Tibial nerve (tissue), 4 donors: ENCODE data around the gene LRRC37A. TPM values are rescaled to one million over a fixed set of nuclear protein-coding genes. Genes with fewer than 3 reads are reported as not detected.
"Not testable (repeated sequence)": the region's sequence is repeated elsewhere in the genome, so short reads cannot be mapped to it uniquely, and the experiment has no call there.

Experiments used
- DNase-seq, 2 donors: peaks; one replicate each; pipeline ENCODE4 v3.0.0-alpha.2; 2019; ENCODE audit warnings: low spot score in 2 of 2
- H3K27ac ChIP-seq, 4 donors: fragments of 200-600 bp; sonication (generic) in 3 of 4; one replicate each; pipeline ENCODE4 v1.5.1; 2017 to 2019; ENCODE audit warnings: mild to moderate bottlenecking in 1 of 4
- H3K27me3 ChIP-seq, 2 donors: fragments of 200-600 bp; sonication (generic) in 1 of 2; one replicate each; pipeline versions ENCODE4 v1.5.1 to v1.6.0; 2017 to 2019
- H3K36me3 ChIP-seq, 3 donors: fragments of 200-600 bp; sonication (generic); one replicate each; pipeline ENCODE4 v1.5.1; 2018 to 2019
- H3K4me1 ChIP-seq, 4 donors: fragments of 200-600 bp; sonication (generic) in 3 of 4; one replicate each; pipeline ENCODE4 v1.5.1; 2017 to 2019
- H3K4me3 ChIP-seq, 4 donors: fragments of 200-600 bp; sonication (generic) in 3 of 4; one replicate each; pipeline ENCODE4 v1.5.1; 2017 to 2019; ENCODE audit warnings: mild to moderate bottlenecking in 1 of 4, moderate library complexity in 1 of 4
- H3K9me3 ChIP-seq, 4 donors: fragments of 200-600 bp; sonication (generic) in 3 of 4; one replicate each; pipeline ENCODE4 v1.5.1; 2017 to 2019
- EP300 ChIP-seq, 2 donors: sonication (generic); formaldehyde crosslinking; IDR thresholded peaks; one replicate each; pipeline ENCODE4 v1.6.1; 2017; ENCODE audit warnings: antibody characterized with exemption in 2 of 2, mild to moderate bottlenecking in 1 of 2
- POLR2A ChIP-seq, 2 donors: fragments of 450-650 bp; IDR thresholded peaks; one replicate each; pipeline ENCODE4 v1.6.1; 2017; ENCODE audit warnings: antibody characterized with exemption in 2 of 2, mild to moderate bottlenecking in 2 of 2, moderate library complexity in 2 of 2
- WGBS, 2 donors: methylation state at CpG; one replicate each; pipeline ENCODE4 v1.1.5; 2018; 5-methylcytosine and 5-hydroxymethylcytosine counted together
- total RNA-seq, 4 donors: library from RNA; depleted of rRNA; stranded (reverse); fragments of >200 nt; gene quantifications; one replicate each; pipeline ENCODE4 v1.1.0, GENCODE V29; 2016
- TF ChIP-seq, protein P1 (sequence below), 5 experiments: fragments of 200-600 bp in 3 of 5; fragments of 450-650 bp in 2 of 5; sonication (generic) in 3 of 5; IDR thresholded peaks; one replicate each; pipeline ENCODE4 v1.5.1; 2016 to 2019; ENCODE audit warnings: antibody characterized with exemption in 5 of 5, mild to moderate bottlenecking in 3 of 5, moderate library complexity in 2 of 5

The LRRC37A gene
- total RNA-seq, result 1 to 10 TPM; 1.8 to 4.3 (median 3.2) TPM

GRCh38 chr17:46294831-46295230 is at the start of gene LRRC37A:
TSS of gene LRRC37A (plus strand) at chr17:46295131. CDS start at chr17:46295134, 3 bp downstream.
- not testable (repeated sequence) for H3K9me3 ChIP-seq, H3K4me1 ChIP-seq, H3K27me3 ChIP-seq, H3K27ac ChIP-seq, DNase-seq, H3K4me3 ChIP-seq, H3K36me3 ChIP-seq
- no CpG with 5 or more reads among the region's 16 CpGs for WGBS, 2 donors

DNA sequence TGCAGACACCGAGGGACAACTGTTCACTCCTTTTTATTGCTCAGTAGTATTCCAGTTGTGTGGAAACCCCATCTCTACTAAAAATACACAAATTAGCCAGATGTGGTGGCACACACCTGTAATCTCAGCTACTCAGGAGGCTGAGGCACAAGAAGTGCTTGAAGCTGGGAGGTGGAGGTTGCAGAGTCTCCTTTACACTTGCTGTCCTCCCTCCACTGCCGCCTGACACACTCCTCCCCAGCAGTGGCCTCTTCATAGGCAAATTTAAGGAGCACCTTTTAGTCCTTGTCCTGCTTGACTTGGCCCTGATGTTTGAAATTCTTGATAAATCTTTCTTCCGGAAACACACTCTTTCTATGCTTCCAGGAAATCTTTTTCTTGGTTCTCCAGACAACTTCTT is 45.8 kb upstream of the LRRC37A start:
- not testable (repeated sequence) for H3K27me3 ChIP-seq, H3K27ac ChIP-seq, H3K9me3 ChIP-seq, H3K36me3 ChIP-seq, H3K4me1 ChIP-seq, H3K4me3 ChIP-seq, DNase-seq
- 80 to 83% methylated on average over 3 of the region's 3 CpGs for WGBS, 2 donors

DNA sequence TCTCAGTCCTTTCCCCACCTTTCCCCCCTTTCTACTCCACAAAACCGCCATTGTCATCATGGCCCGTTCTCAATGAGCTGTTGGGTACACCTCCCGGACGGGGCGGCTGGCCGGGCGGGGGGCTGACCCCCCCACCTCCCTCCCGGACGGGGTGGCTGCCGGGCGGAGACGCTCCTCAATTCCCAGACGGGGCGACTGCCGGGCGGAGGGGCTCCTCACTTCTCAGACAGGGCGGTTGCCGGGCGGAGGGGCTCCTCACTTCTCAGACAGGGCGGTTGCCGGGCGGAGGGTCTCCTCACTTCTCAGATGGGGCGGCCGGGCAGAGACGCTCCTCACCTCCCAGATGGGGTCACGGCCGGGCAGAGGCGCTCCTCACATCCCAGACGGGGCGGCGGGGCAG is 42.1 kb upstream of the LRRC37A start:
- not testable (repeated sequence) for H3K36me3 ChIP-seq, H3K4me3 ChIP-seq, H3K27ac ChIP-seq, H3K9me3 ChIP-seq, H3K27me3 ChIP-seq, H3K4me1 ChIP-seq, DNase-seq
- WGBS, 2 donors, result 86 to 93% methylated on average over 16 to 20 of the region's 31 CpGs

DNA sequence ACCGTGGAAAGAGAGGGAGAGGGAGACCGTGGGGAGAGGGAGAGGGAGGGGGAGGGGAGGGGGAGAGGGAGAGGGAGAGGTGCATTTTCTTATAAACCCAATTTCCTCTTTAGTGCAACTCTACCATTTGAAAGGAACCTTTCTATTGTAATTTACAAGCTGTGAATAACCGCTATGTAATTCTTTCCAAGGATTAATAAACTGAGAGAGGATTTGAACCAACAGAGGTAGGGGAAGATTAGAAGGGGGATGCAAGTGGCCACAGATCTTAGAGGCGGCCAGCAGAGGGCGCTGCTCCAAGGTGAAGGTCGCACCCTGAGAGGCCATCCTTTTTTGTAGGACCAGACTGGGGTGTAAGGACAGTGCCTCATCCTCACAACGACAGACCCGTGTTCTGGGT is 41.2 kb upstream of the LRRC37A start:
- WGBS, 2 donors, result 28 to 37% methylated on average over 7 to 8 of the region's 8 CpGs
- not testable (repeated sequence) for H3K9me3 ChIP-seq, H3K27me3 ChIP-seq, H3K36me3 ChIP-seq, H3K4me1 ChIP-seq, H3K4me3 ChIP-seq, H3K27ac ChIP-seq
- TF ChIP-seq, protein P1, sequence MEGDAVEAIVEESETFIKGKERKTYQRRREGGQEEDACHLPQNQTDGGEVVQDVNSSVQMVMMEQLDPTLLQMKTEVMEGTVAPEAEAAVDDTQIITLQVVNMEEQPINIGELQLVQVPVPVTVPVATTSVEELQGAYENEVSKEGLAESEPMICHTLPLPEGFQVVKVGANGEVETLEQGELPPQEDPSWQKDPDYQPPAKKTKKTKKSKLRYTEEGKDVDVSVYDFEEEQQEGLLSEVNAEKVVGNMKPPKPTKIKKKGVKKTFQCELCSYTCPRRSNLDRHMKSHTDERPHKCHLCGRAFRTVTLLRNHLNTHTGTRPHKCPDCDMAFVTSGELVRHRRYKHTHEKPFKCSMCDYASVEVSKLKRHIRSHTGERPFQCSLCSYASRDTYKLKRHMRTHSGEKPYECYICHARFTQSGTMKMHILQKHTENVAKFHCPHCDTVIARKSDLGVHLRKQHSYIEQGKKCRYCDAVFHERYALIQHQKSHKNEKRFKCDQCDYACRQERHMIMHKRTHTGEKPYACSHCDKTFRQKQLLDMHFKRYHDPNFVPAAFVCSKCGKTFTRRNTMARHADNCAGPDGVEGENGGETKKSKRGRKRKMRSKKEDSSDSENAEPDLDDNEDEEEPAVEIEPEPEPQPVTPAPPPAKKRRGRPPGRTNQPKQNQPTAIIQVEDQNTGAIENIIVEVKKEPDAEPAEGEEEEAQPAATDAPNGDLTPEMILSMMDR (IDR thresholded peaks at IDR 0.05), result peak; percentile 17 to 57 (median 33)
- DNase-seq, result peak in 1 of 2 donors; percentile 19

- not testable (repeated sequence) for H3K27ac ChIP-seq, H3K9me3 ChIP-seq, H3K36me3 ChIP-seq, H3K4me1 ChIP-seq, H3K27me3 ChIP-seq, H3K4me3 ChIP-seq, DNase-seq
- 90 to 94% methylated on average over 6 of the region's 6 CpGs for WGBS, 2 donors
Measured at GRCh38 chr17:46254215-46254614, 40.7 kb upstream of the LRRC37A start.

DNA sequence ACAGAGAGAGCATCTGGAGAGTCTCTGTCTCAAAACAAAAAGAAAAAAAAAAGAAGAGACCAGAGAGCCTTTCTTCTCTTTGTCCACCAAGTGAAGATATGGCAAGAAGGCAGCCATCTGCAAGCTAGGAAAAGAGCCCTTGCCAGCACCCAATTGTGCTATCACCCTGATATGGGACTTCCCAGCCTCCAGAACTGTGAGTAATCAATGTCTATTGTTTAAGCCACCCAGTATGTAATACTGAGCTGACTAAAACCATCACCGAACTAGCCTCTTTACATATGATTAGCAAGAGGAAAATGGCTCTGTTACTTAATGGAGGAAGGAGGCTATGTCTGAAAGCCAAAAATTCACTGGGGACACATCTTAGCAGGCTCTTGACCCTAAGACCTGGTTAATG is 38.6 kb upstream of the LRRC37A start:
- not testable (repeated sequence) for H3K36me3 ChIP-seq
- WGBS, 2 donors, result 72 to 84% methylated on average over 1 of the region's 1 CpG

DNA sequence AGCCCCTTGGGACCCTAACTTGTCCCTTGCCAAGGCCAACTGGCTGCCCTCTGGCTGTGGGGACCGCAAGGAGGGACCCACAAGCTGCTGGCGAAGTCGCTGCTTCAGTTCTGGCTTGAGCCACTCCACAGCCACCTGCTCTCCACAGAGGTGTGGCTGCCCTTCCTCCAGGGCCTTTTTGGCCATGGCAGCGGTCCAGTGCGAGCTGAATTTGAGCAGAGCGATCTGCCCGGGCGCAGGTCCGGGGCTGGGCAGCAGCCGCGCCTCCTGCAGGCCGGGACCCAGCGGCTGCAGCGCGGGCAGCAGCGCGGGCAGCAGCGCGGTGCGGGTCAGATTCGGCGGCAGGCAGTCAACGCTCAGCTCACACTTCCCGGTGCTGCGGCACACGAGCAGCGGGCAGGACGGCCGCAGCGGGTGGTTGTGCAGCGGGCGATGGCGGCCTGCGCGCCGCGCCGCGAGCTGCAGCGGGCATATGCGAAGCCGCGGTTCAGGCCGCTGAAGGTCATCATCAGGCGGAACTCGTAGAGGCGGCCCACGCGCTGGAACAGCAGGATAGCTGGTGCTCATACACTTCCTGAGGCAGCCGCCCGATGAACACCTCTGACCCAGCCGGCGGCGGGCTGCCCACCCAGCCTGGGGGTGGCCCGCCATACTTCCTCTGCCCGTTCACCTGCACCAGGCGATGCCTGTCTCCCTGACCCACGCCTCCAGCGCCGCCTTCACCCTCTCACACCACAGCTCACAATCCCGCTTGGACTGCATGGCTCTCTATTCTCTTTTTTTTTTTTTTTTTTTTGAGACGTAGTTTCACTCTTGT is 34.9 kb upstream of the LRRC37A start:
- WGBS, 2 donors, result 14 to 15% methylated on average over 10 to 11 of the region's 62 CpGs
- not testable (repeated sequence) for H3K9me3 ChIP-seq

More for the DNA sequence above, 38.6 kb upstream of the LRRC37A start:
- H3K4me3 ChIP-seq, H3K27ac ChIP-seq, H3K9me3 ChIP-seq, DNase-seq, H3K27me3 ChIP-seq, H3K4me1 ChIP-seq: not testable (repeated sequence)

DNA sequence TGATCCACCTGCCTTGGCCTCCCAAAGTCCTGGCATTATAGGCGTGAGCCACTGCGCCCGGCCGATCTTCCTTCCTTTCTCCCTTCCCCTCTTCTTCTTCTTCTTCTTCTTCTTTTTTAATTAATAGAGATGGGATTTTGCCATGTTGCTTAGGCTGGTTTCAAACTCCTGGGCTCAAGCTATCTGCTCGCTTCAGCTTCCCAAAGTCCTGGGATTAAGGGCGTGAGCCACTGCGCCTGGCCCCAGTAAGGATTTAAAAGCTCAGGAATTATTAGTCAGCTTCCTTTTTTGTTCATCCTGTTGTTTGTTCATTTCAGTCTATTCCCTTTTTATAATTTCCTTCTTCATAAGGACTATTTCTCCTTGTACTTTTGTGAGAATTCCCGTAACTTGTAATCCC is 32.7 kb upstream of the LRRC37A start:
- H3K27me3 ChIP-seq, result no peaks in the 10 kb centered on the region
- 92 to 95% methylated on average over 8 of the region's 8 CpGs for WGBS, 2 donors

More for the DNA sequence above, 34.9 kb upstream of the LRRC37A start:
- H3K4me1 ChIP-seq, DNase-seq, H3K27ac ChIP-seq, H3K27me3 ChIP-seq, H3K36me3 ChIP-seq: not testable (repeated sequence)
- peak overlapping the region in 3 of 4 donors; percentile 23 to 48 (median 37) for H3K4me3 ChIP-seq

More for the DNA sequence above, 32.7 kb upstream of the LRRC37A start:
- DNase-seq, result no peak
- Histone ChIP-seq H3K36me3 (no peaks in the 10 kb centered on the region), H3K27ac (no peak overlapping the region), H3K9me3 (no peaks in the 10 kb centered on the region), H3K4me1 (peaks cover 0 to 7% (median 0%) of the 10 kb centered on the region in 4 donors), H3K4me3 (no peak overlapping the region)
- no peak for TF ChIP-seq EP300 (IDR thresholded peaks at IDR 0.05)
- TF ChIP-seq POLR2A (IDR thresholded peaks at IDR 0.05), result no peak
- TF ChIP-seq, protein P1 (IDR thresholded peaks at IDR 0.05), result no peak
